Mucosa of descending colon (tissue), 3 donors: ENCODE data around the gene CTCFL. TPM values are rescaled to one million over a fixed set of nuclear protein-coding genes. Genes with fewer than 3 reads are reported as not detected.
A peak's percentile ranks its signal among the peaks of the same experiment; 100 is the strongest.

Experiments
- ATAC-seq: fragments of 200-7000 bp; cut with Tn5 transposase; one replicate; pipeline ENCODE4 v1.9.1; 2020; ENCODE audit warnings: mild to moderate bottlenecking, moderate library complexity
- DNase-seq, 3 donors: peaks; one replicate each; pipeline ENCODE4 v3.0.0-alpha.2; 2020
- H3K36me3 ChIP-seq: fragments of 200-600 bp; one replicate; pipeline ENCODE4 v1.8.0; 2021; ENCODE audit warnings: low read depth, mild to moderate bottlenecking
- H3K4me1 ChIP-seq: fragments of 200-600 bp; one replicate; pipeline ENCODE4 v1.8.0; 2021; ENCODE audit warnings: low read depth, mild to moderate bottlenecking
- H3K4me3 ChIP-seq: fragments of 200-600 bp; one replicate; pipeline ENCODE4 v1.8.0; 2021; ENCODE audit warnings: mild to moderate bottlenecking
- H3K9me3 ChIP-seq: fragments of 200-600 bp; one replicate; pipeline ENCODE4 v1.8.0; 2021; ENCODE audit warnings: mild to moderate bottlenecking
- CTCF ChIP-seq: fragments of 200-600 bp; IDR thresholded peaks from one replicate; pipeline ENCODE4 v1.8.0; 2022; ENCODE audit warnings: antibody characterized with exemption, mild to moderate bottlenecking
- intact Hi-C, 2 donors: fragments of 100-400 bp; cut with DNase I in 1 of 2; cut with micrococcal nuclease in 1 of 2; formaldehyde crosslinking; loops; one replicate each; pipeline versions ENCODE4 v1.11.0 to v1.11.1; 2022; cut with DNase I, micrococcal nuclease
- total RNA-seq, 3 donors: library from RNA; stranded (reverse); fragmentation: NEBNext Ultra II Directional in 2 of 3; extraction: Animal tissue kit (Norgen Biotek cat#: 25700) in 2 of 3; gene quantifications; one replicate each; pipeline versions ENCODE4 v1.2.1 to v1.2.4, GENCODE V29; 2021 to 2023
- donor health status: DM: no; HTN: no; CAD: no; lungs with moderate emphysema.
- donor health status: DM: no; HTN: no; CAD: no.
- donor health status: DM: no; HTN: yes; CAD: no.

CTCFL gene
- total RNA-seq, 3 donors from 2014 or later: not detected

GRCh38 chr20:57529160-57529585, 4.2 kb upstream of the CTCFL start:
- Histone ChIP-seq H3K4me1 (peaks cover 37% of the 10 kb centered on the region), H3K4me3 (no peak overlapping the region), H3K9me3 (no peaks in the 10 kb centered on the region), H3K36me3 (no peaks in the 10 kb centered on the region)
- intact Hi-C loops: no loop called here
- DNase-seq (peak in 1 of 3 donors; percentile 14), ATAC-seq (no peak)
- TF ChIP-seq CTCF: no peak

- no peaks in the 10 kb centered on the region for H3K9me3 ChIP-seq
- H3K4me3 ChIP-seq: no peak overlapping the region
- TF ChIP-seq CTCF: no peak
- no peaks in the 10 kb centered on the region for H3K36me3 ChIP-seq
- DNase-seq: no peak
- peaks cover 28% of the 10 kb centered on the region for H3K4me1 ChIP-seq
- intact Hi-C loops: no loop called here
- no peak for ATAC-seq
Measured at GRCh38 chr20:57528148-57528547, 3.2 kb upstream of the CTCFL start.

GRCh38 chr20:57527728-57528127, 2.8 kb upstream of the CTCFL start:
- intact Hi-C loops: no loop called here
- ATAC-seq (no peak), DNase-seq (peak in 1 of 3 donors; percentile 3)
- H3K9me3 ChIP-seq: no peaks in the 10 kb centered on the region
- peaks cover 25% of the 10 kb centered on the region for H3K4me1 ChIP-seq
- H3K4me3 ChIP-seq: no peak overlapping the region
- H3K36me3 ChIP-seq: no peaks in the 10 kb centered on the region
- TF ChIP-seq CTCF: no peak

GRCh38 chr20:57526885-57527460, 2.0 kb upstream of the CTCFL start:
- Histone ChIP-seq H3K36me3 (no peaks in the 10 kb centered on the region), H3K9me3 (no peaks in the 10 kb centered on the region), H3K4me1 (peaks cover 20% of the 10 kb centered on the region), H3K4me3 (no peak overlapping the region)
- intact Hi-C loops: no loop called here
- no peak for DNase-seq
- TF ChIP-seq CTCF: no peak
- no peak for ATAC-seq

- no peaks in the 10 kb centered on the region for H3K36me3 ChIP-seq
- peak; percentile 8 for ATAC-seq
- H3K9me3 ChIP-seq: no peaks in the 10 kb centered on the region
- H3K4me3 ChIP-seq: no peak overlapping the region
- peaks cover 13% of the 10 kb centered on the region for H3K4me1 ChIP-seq
- DNase-seq: peak in 1 of 3 donors; percentile 58
- intact Hi-C loops: no loop called here
- no peak for TF ChIP-seq CTCF
Measured at GRCh38 chr20:57526087-57526884, 1.3 kb upstream of the CTCFL start.
